Endothelial cell of hepatic sinusoid (primary cell): ENCODE results near the gene STAB2.

ENCODE experiments used
- in situ Hi-C: cut with HindIII; loops from 2 replicates; pipeline ENCODE4 v1.10.0; 2017; ENCODE audit warnings: low sequenced_read_pairs

Gene STAB2

GRCh38 chr12:103735291-103735690 lies 148.2 kb downstream of the STAB2 start:
- in situ Hi-C loops, result no loop called here

- in situ Hi-C loops, result no loop called here
These were observed 149.5 kb downstream of the STAB2 start for GRCh38 chr12:103736572-103736971.

- in situ Hi-C loops, result no loop called here
These were observed 150.8 kb downstream of the STAB2 start for GRCh38 chr12:103737881-103738280.

GRCh38 chr12:103742349-103742932 lies 155.4 kb downstream of the STAB2 start:
- in situ Hi-C loops, result no loop called here

GRCh38 chr12:103743788-103744187 lies 156.7 kb downstream of the STAB2 start:
- in situ Hi-C loops, result no loop called here

GRCh38 chr12:103745962-103746361 lies 158.9 kb downstream of the STAB2 start:
- in situ Hi-C loops, result no loop called here

GRCh38 chr12:103748002-103748401 lies 160.9 kb downstream of the STAB2 start:
- in situ Hi-C loops, result no loop called here

GRCh38 chr12:103748875-103749274 lies 161.8 kb downstream of the STAB2 start:
- in situ Hi-C loops, result no loop called here

- in situ Hi-C loops, result no loop called here
These were observed 164.1 kb downstream of the STAB2 start for GRCh38 chr12:103751171-103751570.

- in situ Hi-C loops, result no loop called here
These were observed 164.5 kb downstream of the STAB2 start for GRCh38 chr12:103751600-103751999.

- in situ Hi-C loops, result no loop called here
These were observed 168.4 kb downstream of the STAB2 start for GRCh38 chr12:103755425-103755824.

GRCh38 chr12:103756443-103756842 lies 169.4 kb downstream of the STAB2 start:
- in situ Hi-C loops, result no loop called here

GRCh38 chr12:103757248-103757647 lies 170.2 kb downstream of the STAB2 start:
- in situ Hi-C loops, result no loop called here

- in situ Hi-C loops, result no loop called here
These were observed 171.4 kb downstream of the STAB2 start for GRCh38 chr12:103758310-103759089.

- in situ Hi-C loops, result no loop called here
These were observed 175.4 kb downstream of the STAB2 start for GRCh38 chr12:103762473-103762872.

- in situ Hi-C loops, result no loop called here
These were observed 178.2 kb downstream of the STAB2 start for GRCh38 chr12:103765322-103765721.

- in situ Hi-C loops, result no loop called here
These were observed 179.0 kb downstream of the STAB2 start for GRCh38 chr12:103766028-103766427.

- in situ Hi-C loops, result no loop called here
These were observed 181.5 kb downstream of the STAB2 start for GRCh38 chr12:103768467-103769123.

- in situ Hi-C loops, result no loop called here
These were observed 182.3 kb downstream of the STAB2 start for GRCh38 chr12:103769240-103769945.

GRCh38 chr12:103771466-103771865 lies 184.4 kb downstream of the STAB2 start:
- in situ Hi-C loops, result no loop called here

GRCh38 chr12:103772367-103773108 lies 185.5 kb downstream of the STAB2 start:
- in situ Hi-C loops, result no loop called here
